Measurements from ENCODE around the gene FRS2. TPM values are rescaled to one million over a fixed set of nuclear protein-coding genes. Genes with fewer than 3 reads are reported as not detected.
A peak's percentile ranks its signal among the peaks of the same experiment; 100 is the strongest.
"Not testable (repeated sequence)": the region's sequence is repeated elsewhere in the genome, so short reads cannot be mapped to it uniquely, and the experiment has no call there.

FRS2 gene
- total RNA-seq, 1 donor from 2014 or later = 66.4 TPM

GRCh38 chr12:69580074-69580473, 109.9 kb downstream of the FRS2 start:
- DNase-seq = no peak

- DNase-seq = no peak
Measured at GRCh38 chr12:69583203-69583602, 113.0 kb downstream of the FRS2 start.

GRCh38 chr12:69585189-69586062, 115.2 kb downstream of the FRS2 start, which contains the start of gene CCT2:
TSS of gene CCT2 (plus strand) at chr12:69585459. CDS start at chr12:69585522, 63 bp downstream.
- peak; percentile 99 for DNase-seq

GRCh38 chr12:69588527-69588926, 118.3 kb downstream of the FRS2 start:
- DNase-seq = no peak

GRCh38 chr12:69589082-69589481, 118.9 kb downstream of the FRS2 start:
- DNase-seq = no peak

- DNase-seq = no peak
Measured at GRCh38 chr12:69595689-69596088, 125.5 kb downstream of the FRS2 start.

GRCh38 chr12:69598174-69598753, 128.1 kb downstream of the FRS2 start:
- no peak for DNase-seq

- no peak for DNase-seq
Measured at GRCh38 chr12:69600804-69601203, 130.6 kb downstream of the FRS2 start.

GRCh38 chr12:69601962-69602685, 131.9 kb downstream of the FRS2 start:
- no peak for DNase-seq

- DNase-seq = no peak
Measured at GRCh38 chr12:69602954-69603353, 132.8 kb downstream of the FRS2 start.

GRCh38 chr12:69603556-69603955, 133.4 kb downstream of the FRS2 start:
- not testable (repeated sequence) for DNase-seq

- DNase-seq = not testable (repeated sequence)
Measured at GRCh38 chr12:69604275-69604674, 134.1 kb downstream of the FRS2 start.

- DNase-seq = peak; percentile 13
Measured at GRCh38 chr12:69608114-69608513, 137.9 kb downstream of the FRS2 start.

GRCh38 chr12:69610126-69610525, 139.9 kb downstream of the FRS2 start:
- no peak for DNase-seq

GRCh38 chr12:69610729-69611128, 140.5 kb downstream of the FRS2 start, which contains the start of gene LRRC10:
TSS of gene LRRC10 (minus strand) at chr12:69610907. CDS start at chr12:69610838, 69 bp downstream.
- no peak for DNase-seq

GRCh38 chr12:69613351-69613750, 143.2 kb downstream of the FRS2 start:
- DNase-seq = no peak

- DNase-seq = no peak
Measured at GRCh38 chr12:69616025-69616424, 145.8 kb downstream of the FRS2 start.

GRCh38 chr12:69619050-69619449, 148.9 kb downstream of the FRS2 start:
- no peak for DNase-seq

- DNase-seq = no peak
Measured at GRCh38 chr12:69620077-69620476, 149.9 kb downstream of the FRS2 start.

- DNase-seq = no peak
Measured at GRCh38 chr12:69620921-69621320, 150.7 kb downstream of the FRS2 start.

GRCh38 chr12:69621551-69621950, 151.4 kb downstream of the FRS2 start:
- no peak for DNase-seq

GRCh38 chr12:69623970-69624369, 153.8 kb downstream of the FRS2 start:
- DNase-seq = peak; percentile 34

GRCh38 chr12:69627501-69627900, 157.3 kb downstream of the FRS2 start:
- DNase-seq = no peak
